C4-2B (cell line): ENCODE data around the gene PTPRD.

Source experiments
- H3K27ac ChIP-seq: fragments of 450-650 bp; 2 replicates; pipeline ENCODE4 v1.5.1; 2017
- ZFX ChIP-seq: fragments of 450-650 bp; IDR thresholded peaks from 2 replicates; pipeline ENCODE4 v1.6.1; 2017
- TF ChIP-seq, protein P1 (sequence below): fragments of 450-650 bp; conservative IDR thresholded peaks from 2 replicates; pipeline ENCODE4 v1.5.1; 2017; ENCODE audit warnings: mild to moderate bottlenecking

Gene PTPRD

DNA sequence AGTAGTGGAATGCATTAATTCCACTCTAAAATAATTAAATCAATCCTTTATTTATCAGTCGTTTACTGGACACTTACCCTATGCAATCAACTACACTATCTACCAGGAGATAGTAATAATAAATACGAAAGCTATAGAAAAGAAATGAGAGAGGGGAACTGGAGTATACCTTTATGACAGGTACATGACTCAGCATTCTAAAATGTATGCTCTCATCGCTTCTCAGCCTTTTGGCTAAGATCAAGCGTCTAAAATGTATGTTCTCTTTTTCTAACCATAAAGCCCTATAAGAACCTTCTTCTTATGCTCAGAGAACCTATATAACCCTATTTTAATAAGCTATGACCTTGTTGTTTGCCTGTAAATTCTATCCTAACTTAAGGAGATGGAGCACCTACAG lies 2059.4 kb downstream of the PTPRD start:
- no peak overlapping the region for H3K27ac ChIP-seq
- no peak for TF ChIP-seq ZFX
- TF ChIP-seq, protein P1, sequence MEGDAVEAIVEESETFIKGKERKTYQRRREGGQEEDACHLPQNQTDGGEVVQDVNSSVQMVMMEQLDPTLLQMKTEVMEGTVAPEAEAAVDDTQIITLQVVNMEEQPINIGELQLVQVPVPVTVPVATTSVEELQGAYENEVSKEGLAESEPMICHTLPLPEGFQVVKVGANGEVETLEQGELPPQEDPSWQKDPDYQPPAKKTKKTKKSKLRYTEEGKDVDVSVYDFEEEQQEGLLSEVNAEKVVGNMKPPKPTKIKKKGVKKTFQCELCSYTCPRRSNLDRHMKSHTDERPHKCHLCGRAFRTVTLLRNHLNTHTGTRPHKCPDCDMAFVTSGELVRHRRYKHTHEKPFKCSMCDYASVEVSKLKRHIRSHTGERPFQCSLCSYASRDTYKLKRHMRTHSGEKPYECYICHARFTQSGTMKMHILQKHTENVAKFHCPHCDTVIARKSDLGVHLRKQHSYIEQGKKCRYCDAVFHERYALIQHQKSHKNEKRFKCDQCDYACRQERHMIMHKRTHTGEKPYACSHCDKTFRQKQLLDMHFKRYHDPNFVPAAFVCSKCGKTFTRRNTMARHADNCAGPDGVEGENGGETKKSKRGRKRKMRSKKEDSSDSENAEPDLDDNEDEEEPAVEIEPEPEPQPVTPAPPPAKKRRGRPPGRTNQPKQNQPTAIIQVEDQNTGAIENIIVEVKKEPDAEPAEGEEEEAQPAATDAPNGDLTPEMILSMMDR: no peak

DNA sequence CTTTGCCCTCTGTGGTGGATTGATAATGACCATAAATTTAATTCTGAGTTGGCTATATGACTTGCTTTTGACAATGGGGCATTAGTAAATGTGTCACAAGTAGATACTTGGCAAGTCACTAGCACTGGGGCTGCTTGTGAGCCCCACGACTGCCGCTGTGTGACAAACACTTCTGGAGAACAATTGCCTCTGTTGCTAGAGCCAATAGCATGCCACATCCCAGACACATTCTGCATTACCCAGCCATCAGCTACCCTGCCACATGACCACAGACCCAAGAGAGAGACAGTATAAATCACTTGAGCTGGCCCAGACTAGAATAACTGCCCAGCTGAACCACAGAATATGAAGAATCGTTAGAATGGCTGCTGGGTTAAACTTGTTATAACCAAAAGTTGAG lies 2060.1 kb downstream of the PTPRD start:
- TF ChIP-seq, protein P1: no peak
- no peak for TF ChIP-seq ZFX
- H3K27ac ChIP-seq: no peak overlapping the region

- no peak for TF ChIP-seq ZFX
Measured at GRCh38 chr9:8549214-8549613, 2063.6 kb downstream of the PTPRD start.

GRCh38 chr9:8543219-8543618 lies 2069.6 kb downstream of the PTPRD start:
- TF ChIP-seq, protein P1: no peak
- no peak for TF ChIP-seq ZFX
- no peak overlapping the region for H3K27ac ChIP-seq

More at GRCh38 chr9:8549214-8549613, 2063.6 kb downstream of the PTPRD start:
- no peak overlapping the region for H3K27ac ChIP-seq

GRCh38 chr9:8542537-8542936 lies 2070.3 kb downstream of the PTPRD start:
- no peak for TF ChIP-seq ZFX
- TF ChIP-seq, protein P1: no peak
- H3K27ac ChIP-seq: no peak overlapping the region

- TF ChIP-seq ZFX: no peak
- TF ChIP-seq, protein P1: no peak
Measured at GRCh38 chr9:8539681-8540197, 2073.1 kb downstream of the PTPRD start.

DNA sequence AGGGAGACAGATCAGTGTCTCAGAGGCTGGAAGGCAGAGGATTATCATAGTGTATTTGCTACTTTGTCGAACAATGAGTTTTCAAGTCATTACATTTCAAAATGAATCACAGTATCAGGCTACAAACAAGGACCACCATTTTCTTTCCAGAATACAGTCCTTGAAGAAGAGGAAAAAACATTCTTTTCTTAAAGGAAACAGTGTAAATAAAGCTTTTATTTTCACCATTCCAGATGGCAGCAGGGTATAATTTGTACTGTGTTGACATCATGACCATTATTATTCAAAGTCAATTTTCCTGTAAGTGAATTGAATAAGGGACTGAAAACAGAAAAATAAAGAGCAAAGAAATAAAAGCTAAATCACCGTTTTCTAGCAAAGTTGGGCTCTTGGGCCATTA lies 2076.0 kb downstream of the PTPRD start:
- no peak overlapping the region for H3K27ac ChIP-seq
- TF ChIP-seq ZFX: no peak
- TF ChIP-seq, protein P1: no peak

More at GRCh38 chr9:8539681-8540197, 2073.1 kb downstream of the PTPRD start:
- no peak overlapping the region for H3K27ac ChIP-seq

DNA sequence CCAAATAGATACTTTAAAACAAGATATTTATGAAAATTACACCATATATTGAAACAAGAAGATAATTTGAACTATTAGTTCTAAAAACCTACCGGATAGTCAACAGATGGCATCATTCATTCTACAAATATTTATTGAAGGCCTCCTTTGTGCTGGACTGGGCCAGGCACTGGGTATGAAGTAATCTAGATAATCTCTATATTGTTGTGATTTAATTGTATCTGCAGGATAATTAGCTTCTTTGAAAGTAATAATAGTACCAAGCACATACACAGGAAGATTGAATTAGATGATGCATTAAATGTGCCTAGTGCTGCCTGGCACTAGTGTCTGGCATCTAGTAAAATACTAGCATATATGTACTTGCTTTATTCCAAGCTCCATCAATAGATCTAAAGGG lies 2078.0 kb downstream of the PTPRD start:
- no peak overlapping the region for H3K27ac ChIP-seq
- TF ChIP-seq, protein P1: no peak
- TF ChIP-seq ZFX: no peak
